ENCODE measurements around the gene ADCY5.

Gene ADCY5

DNA sequence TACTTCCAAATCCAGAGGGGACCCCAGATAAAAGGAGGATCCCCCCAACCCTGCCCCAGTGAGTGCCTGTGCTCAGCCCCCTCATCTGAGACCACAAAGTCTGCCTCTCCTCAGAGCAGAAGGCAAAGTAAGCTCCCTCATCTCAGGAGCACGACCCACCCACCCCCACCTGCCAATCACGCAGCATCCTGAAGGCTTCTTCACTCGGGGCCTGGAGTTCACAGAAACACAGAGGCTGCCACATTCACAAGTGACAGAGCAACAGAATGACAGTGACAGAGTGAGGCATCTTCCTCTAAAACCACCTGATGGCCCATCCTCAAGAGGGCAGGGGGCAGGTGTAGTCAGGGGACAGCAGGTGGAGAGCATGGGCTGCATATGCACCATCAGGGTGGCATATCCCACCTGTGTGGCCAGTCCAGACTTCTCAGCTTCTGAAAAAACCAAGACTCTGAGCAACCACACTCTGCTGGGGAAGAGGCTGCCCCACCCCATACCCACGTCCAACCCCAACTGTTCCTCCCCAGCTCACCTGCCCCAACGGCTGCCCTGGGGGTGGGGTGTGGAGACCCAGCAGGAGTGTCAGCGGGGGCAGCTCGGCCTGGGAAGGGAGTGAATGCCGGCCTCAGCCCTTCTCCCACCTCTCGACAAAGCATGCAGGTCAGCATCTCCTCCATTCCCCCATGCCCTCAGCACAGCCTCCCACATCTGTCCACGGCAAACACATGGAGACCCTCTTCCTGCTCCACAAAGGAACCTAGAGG lies 19.3 kb downstream of the ADCY5 start:
- DNase-seq (ENCODE audit: low read depth), result no peak

DNA sequence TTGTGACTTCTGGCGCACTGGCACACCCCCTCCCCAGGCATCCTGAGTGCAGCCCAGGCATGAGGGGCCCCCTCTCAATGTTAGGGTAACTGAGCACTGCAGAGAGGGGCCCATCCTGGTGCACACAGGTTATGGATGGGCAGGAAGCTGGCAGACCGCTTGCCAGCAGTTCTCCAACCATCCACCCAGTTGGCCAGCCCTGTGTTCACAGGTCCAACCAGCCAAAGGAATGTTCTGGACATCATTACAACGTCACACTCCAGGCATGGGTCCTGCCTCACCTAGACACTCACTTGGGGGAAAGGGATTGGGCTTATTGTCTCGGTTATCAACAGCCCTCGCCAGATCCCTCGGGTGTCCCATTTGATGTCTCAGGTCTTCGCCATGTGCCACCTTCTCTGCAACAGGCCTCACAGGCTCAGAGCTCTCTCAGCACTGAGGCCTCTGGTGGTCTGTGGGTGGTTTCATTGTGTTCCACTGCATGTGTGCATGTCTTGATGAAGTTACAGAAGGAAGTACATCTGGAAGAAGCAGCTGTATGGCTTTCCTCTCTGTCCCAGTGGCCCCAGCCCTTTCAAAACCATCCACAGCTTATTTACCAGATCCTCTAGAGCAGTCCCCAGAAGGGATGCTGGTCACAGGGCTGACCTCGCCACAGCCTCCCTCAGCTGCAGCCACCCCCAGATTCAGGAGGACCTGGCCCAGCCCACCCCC lies 23.7 kb downstream of the ADCY5 start:
- DNase-seq (ENCODE audit: low read depth), result no peak

- DNase-seq (ENCODE audit: low read depth), result no peak
Measured at GRCh38 chr3:123424321-123424998, 24.4 kb downstream of the ADCY5 start.

DNA sequence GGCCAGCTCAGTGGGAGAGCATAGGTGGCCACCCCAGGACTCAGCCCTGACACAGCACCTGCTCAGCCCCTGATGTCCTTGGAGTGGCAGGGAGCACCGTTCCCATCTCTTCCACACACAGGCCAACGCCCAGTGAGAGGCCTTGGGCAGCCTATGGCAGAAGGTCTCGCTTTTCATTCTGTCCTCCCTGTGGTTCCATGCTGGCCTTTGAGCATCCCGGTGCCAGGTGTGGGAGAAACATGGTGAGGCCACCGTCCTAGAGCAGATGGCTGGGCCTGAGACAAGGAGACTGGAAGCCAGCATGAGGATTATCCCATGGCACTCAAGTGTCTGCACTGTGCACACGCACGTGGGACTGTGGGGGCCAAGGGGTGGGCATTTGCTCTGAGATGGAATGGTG lies 25.1 kb downstream of the ADCY5 start:
- DNase-seq (ENCODE audit: low read depth), result no peak

GRCh38 chr3:123423031-123423430 lies 25.9 kb downstream of the ADCY5 start:
- DNase-seq (ENCODE audit: low read depth), result no peak

DNA sequence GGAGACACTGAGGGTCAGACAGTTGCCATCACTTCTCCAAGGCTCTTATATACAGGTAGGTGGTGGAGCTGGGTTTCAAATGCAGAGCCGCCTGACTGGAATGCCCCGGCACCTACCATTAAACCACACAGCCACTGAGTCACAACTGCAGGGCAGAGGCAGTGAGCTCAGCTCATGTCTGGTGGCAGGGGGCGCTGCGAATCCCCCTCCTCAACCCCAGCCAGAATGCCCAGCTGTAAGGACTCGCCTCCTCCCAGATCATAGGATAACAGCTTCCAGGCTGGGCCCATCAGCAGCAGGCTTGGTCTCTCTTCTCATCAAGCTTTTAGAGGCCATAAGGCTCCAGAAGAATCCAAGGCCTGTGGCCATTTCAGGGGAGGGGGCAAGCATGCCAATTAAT lies 26.4 kb downstream of the ADCY5 start:
- no peak for DNase-seq (ENCODE audit: low read depth)

DNA sequence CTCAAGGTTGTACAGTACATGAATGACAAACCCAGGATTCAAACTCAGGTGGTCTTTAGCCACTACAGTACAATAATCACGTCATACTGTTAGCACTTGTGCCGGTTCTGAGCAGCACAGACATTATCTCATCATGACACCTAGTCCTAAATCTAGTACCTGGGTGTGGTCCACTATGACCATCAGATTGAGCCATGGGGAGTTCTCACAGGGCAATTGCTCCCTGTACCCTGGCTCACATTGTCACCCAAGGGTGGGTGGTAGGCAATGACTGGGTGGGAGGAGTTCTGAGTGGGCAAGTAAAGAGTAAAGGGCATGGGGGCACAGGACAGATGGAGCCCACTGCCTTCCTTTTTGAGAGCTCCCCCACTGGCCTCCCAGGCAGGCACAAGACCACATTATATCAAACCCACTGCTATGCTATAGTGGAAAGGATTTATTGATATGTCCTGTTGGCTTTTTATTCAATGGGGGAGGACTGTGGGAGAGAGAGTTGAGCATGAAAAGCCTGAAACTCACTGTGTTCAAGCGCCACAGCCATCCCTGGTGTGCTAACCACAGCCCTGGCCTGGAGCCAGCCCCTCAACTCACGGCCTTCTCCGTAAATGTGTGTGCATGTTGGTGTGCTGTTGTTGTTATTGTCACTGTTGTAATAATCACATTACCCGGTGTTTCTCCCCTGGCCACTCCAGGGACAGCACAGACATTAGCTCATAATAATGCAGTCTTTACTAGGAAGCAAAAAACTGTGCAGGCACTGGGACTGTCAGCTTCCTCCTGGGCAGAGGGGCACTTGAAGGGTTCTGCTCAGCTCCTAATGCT lies 27.3 kb downstream of the ADCY5 start:
- DNase-seq (ENCODE audit: low read depth), result no peak

GRCh38 chr3:123420416-123420968 lies 28.4 kb downstream of the ADCY5 start:
- no peak for DNase-seq (ENCODE audit: low read depth)

DNA sequence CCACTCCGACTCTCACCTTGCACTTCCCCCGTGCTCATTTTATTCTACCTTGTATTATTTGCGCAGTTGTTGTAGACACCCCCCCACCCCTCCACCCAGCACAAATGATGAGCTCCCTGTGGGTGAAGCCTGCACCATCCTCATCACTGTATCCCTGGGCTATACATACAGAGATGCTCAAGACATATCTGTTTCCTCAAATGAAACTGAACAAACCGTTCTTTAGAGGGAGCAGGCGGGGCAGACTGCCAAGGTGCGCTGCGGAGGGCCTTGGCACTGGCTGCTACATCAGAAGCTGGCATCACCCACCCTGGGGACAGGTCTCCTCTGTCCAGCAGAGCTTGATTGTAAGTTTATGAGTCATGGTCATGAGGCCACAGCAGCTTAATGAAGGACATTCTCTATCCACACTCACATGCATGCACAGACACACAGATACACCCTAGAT lies 29.0 kb downstream of the ADCY5 start:
- DNase-seq (ENCODE audit: low read depth), result no peak

- no peak for DNase-seq (ENCODE audit: low read depth)
Measured at GRCh38 chr3:123419181-123419849, 29.6 kb downstream of the ADCY5 start.

DNA sequence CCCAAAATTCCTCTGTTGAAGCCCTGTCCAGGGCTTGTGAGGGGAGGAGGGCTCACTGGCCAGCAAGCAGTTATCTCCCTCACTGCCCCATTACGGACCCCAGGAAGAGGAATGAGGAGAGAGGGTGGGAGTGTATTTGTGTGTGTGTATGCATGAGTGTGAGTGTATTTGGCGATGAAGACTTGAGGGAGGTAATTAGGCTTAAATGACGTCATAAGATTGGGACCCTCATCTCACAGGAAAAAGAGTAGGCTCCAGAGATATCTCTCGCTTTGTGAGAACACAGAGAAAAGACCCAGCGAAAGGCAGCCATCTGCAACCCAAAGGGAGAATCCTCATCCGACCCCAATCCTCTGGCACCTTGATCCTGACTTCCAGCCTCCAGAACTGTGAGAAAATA lies 32.2 kb downstream of the ADCY5 start:
- DNase-seq (ENCODE audit: low read depth), result no peak

GRCh38 chr3:123416173-123416572 lies 32.7 kb downstream of the ADCY5 start:
- no peak for DNase-seq (ENCODE audit: low read depth)

DNA sequence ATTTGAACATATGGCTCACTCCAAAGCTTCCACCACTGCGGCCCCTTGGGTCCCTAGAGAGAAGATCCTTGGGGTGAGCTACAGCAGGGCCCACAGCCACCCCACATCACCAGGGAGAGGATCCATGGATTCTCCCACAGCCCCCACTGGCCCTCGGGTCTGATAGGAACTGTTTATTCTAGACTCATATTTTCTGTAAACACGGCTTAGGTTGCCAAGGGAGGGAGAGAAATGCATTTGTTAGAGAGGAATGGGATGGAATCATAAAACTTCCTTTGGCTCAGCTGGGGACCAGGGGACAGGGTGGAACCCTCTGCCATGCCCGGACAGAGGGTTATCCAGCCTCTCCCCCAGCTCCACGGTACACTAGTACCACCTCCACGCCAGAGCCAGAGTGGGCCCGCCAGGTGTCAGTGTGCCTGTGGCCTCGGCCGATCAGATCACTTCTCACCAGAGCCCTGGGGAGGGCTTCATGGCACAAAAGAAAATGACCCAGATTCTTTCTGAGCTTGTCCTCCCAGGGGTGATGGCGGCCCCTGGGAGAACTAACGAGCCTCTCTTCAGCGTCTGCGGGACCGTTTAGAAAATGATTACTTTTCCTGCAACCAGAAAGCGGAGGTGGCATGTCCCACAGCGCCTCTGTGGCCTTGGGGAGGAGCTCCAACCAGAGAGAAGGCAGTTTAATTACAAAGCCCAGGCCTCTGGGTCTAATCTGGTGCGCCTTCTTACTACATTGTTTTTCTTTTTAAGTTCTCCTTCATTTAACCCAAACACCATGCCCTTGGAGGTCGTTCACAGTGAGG lies 33.7 kb downstream of the ADCY5 start:
- no peak for DNase-seq (ENCODE audit: low read depth)

GRCh38 chr3:123412811-123413604 lies 35.9 kb downstream of the ADCY5 start:
- DNase-seq (ENCODE audit: low read depth), result no peak

GRCh38 chr3:123412076-123412475 lies 36.8 kb downstream of the ADCY5 start:
- no peak for DNase-seq (ENCODE audit: low read depth)

DNA sequence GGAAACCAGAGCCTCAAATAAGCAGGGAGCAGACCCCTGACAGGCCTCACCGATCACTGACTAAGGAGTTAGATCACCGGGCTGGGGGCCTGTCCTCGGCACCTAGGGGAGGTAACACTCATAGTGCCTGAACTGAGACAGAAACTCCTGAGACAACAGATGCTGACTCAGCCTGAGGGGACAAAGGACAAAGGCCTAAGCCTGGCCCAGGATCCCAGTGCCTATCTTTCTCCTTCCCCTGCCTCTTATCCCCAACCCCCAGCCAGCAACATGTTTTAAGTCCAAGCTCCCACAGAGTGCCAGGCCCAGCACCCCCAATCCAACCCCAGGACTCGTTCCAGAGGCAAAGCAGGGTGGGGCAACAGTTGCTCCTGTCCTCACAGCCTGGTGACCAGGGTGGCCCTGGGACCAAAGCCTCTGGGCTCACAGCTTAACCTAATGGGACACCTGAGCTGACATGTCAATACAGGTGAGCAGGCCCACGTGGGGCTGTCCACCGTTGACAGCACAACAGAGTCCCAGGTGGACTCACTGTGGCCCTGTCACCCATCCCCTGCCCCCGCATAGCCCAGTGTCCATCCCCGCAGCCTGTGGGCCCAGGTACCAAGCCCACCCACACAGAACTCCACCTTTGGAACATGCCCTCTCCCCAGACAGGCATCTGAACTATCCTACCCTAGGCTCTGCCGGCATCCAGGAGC lies 37.4 kb downstream of the ADCY5 start:
- no peak for DNase-seq (ENCODE audit: low read depth)

DNA sequence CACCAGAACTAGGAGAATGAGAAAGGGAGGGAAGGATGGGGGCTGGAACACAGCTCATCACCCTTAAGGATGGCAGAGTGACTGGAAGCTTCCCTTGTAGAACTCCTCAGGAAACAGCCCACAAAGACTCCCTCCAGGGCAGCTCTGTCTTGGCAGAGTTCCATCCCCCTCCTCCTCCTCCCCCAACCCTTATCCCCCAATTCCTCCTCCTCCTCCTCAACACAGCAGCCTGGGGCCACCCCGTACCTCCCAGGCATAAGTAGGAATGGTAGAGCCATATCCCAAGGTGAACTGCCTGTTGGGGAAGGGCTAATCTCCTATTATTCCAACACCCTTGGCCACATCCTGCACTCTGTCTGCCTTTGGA lies 38.8 kb downstream of the ADCY5 start:
- no peak for DNase-seq (ENCODE audit: low read depth)

- no peak for DNase-seq (ENCODE audit: low read depth)
Measured at GRCh38 chr3:123409443-123410148, 39.3 kb downstream of the ADCY5 start.

All from activated gamma-delta T cell treated with anti-CD3 and anti-CD28 coated beads, Interleukin-2, amount 50 U/mL, for 16 hours (primary cell).